Ishikawa (cell line): Measurements from ENCODE around the gene PIGS.

Experiments
- CREB1 ChIP-seq: IDR thresholded peaks from 2 replicates; pipeline ENCODE4 v1.6.1; 2012; ENCODE audit warnings: low read depth
- FOXM1 ChIP-seq: IDR thresholded peaks from 2 replicates; pipeline ENCODE4 v1.6.1; 2012; ENCODE audit warnings: low read depth, borderline replicate concordance
- NFIC ChIP-seq: IDR thresholded peaks from 2 replicates; pipeline ENCODE4 v1.6.1; 2012
- RAD21 ChIP-seq: IDR thresholded peaks from 2 replicates; pipeline ENCODE4 v1.6.1; 2012; ENCODE audit warnings: low read depth
- TAF1 ChIP-seq: IDR thresholded peaks from 2 replicates; pipeline ENCODE4 v1.6.1; 2012; ENCODE audit warnings: low read depth, mild to moderate bottlenecking
- TCF12 ChIP-seq: IDR thresholded peaks from 2 replicates; pipeline ENCODE4 v1.6.1; 2012; ENCODE audit warnings: low read depth
- USF1 ChIP-seq: IDR thresholded peaks from 2 replicates; pipeline ENCODE4 v1.6.1; 2012

- TF ChIP-seq TAF1 (no peak), USF1 (no peak), RAD21 (no peak), NFIC (no peak), FOXM1 (no peak), TCF12 (no peak), CREB1 (no peak)
Observed at GRCh38 chr17:28572259-28573039, 1.1 kb upstream of the PIGS start.
